Skeletal muscle cell (primary cell): Measurements from ENCODE around the gene DUSP22.
A peak's percentile ranks its signal among the peaks of the same experiment; 100 is the strongest.
"Not testable (repeated sequence)": the region's sequence is repeated elsewhere in the genome, so short reads cannot be mapped to it uniquely, and the experiment has no call there.

Experiments
- DNase-seq: peaks from one replicate; pipeline ENCODE4 v3.0.0-alpha.2; 2010; ENCODE audit warnings: low read depth
- H3K4me3 ChIP-seq: 2 replicates; pipeline ENCODE4 v1.5.1; 2011; ENCODE audit warnings: low read depth, mild to moderate bottlenecking, control low read depth, low read length, moderate library complexity

Gene DUSP22

GRCh38 chr6:278494-278893, 13.8 kb upstream of the DUSP22 start:
- DNase-seq: no peak
- H3K4me3 ChIP-seq: no peak overlapping the region

GRCh38 chr6:279341-280029, 12.8 kb upstream of the DUSP22 start:
- DNase-seq: no peak
- H3K4me3 ChIP-seq: no peak overlapping the region

- H3K4me3 ChIP-seq: no peak overlapping the region
- no peak for DNase-seq
Observed at GRCh38 chr6:280775-281468, 11.4 kb upstream of the DUSP22 start.

GRCh38 chr6:281469-282103, 10.7 kb upstream of the DUSP22 start:
- no peak for DNase-seq
- H3K4me3 ChIP-seq: no peak overlapping the region

- no peak for DNase-seq
- no peak overlapping the region for H3K4me3 ChIP-seq
Observed at GRCh38 chr6:282177-282866, 10.0 kb upstream of the DUSP22 start.

GRCh38 chr6:282867-283416, 9.3 kb upstream of the DUSP22 start:
- DNase-seq: no peak
- no peak overlapping the region for H3K4me3 ChIP-seq

GRCh38 chr6:284486-284885, 7.8 kb upstream of the DUSP22 start:
- no peak overlapping the region for H3K4me3 ChIP-seq
- DNase-seq: no peak

GRCh38 chr6:285030-285771, 7.1 kb upstream of the DUSP22 start:
- no peak for DNase-seq
- no peak overlapping the region for H3K4me3 ChIP-seq

GRCh38 chr6:285902-286301, 6.4 kb upstream of the DUSP22 start:
- DNase-seq, H3K4me3 ChIP-seq: not testable (repeated sequence)

GRCh38 chr6:286681-287488, 5.4 kb upstream of the DUSP22 start:
- no peak overlapping the region for H3K4me3 ChIP-seq
- no peak for DNase-seq

- DNase-seq: no peak
Observed at GRCh38 chr6:287489-287860, 4.8 kb upstream of the DUSP22 start.

GRCh38 chr6:288866-289265, 3.4 kb upstream of the DUSP22 start:
- no peak overlapping the region for H3K4me3 ChIP-seq
- DNase-seq: no peak

More at GRCh38 chr6:287489-287860, 4.8 kb upstream of the DUSP22 start:
- H3K4me3 ChIP-seq: no peak overlapping the region

GRCh38 chr6:290111-290922, 2.0 kb upstream of the DUSP22 start:
- H3K4me3 ChIP-seq: no peak overlapping the region
- no peak for DNase-seq

- no peak for DNase-seq
- peak overlapping the region; percentile 68 for H3K4me3 ChIP-seq
Observed at GRCh38 chr6:291204-291696, 1.0 kb upstream of the DUSP22 start.

- H3K4me3 ChIP-seq: peak overlapping the region; percentile 68
- DNase-seq: no peak
Observed at GRCh38 chr6:292506-293192, 362 bp downstream of the DUSP22 start.

- peak overlapping the region; percentile 68 for H3K4me3 ChIP-seq
- no peak for DNase-seq
Observed at GRCh38 chr6:293193-294174, 1.2 kb downstream of the DUSP22 start.
